ENCODE measurements around the gene MSH4.

DNA sequence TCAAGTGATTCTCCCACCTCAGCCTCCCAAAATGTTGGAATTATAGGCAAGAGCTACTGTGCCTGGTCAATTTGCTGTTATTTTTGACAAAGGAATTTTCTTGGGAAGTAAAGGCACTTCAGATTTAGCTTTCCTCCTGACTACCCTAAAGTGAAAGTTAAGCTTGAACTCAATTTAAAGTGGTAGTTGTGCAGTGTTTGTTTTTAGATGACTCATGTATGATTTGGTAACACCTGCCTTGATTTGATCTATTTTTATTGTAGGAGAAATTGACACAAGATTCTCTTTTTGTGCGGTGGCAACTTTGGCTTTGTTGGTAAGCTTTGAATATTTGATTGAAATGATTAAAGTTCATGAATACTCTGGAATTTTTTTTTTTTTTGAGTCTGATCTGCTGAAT is 5.7 kb upstream of the MSH4 start:
- no peak for TF ChIP-seq POLR2AphosphoS5 (IDR thresholded peaks at IDR 0.05; ENCODE audit: low read depth, low read length)
- no peak for TF ChIP-seq POLR2A (IDR thresholded peaks at IDR 0.05; ENCODE audit: low read depth, low read length)
- TF ChIP-seq SPI1 (IDR thresholded peaks at IDR 0.05; ENCODE audit: low read depth, low read length), result no peak
- no peak for TF ChIP-seq TAF1 (IDR thresholded peaks at IDR 0.05; ENCODE audit: low read depth, low read length)
- TF ChIP-seq POU2F2 (IDR thresholded peaks at IDR 0.05; ENCODE audit: low read depth, low read length), result no peak
- TF ChIP-seq PAX5 (IDR thresholded peaks at IDR 0.05; ENCODE audit: insufficient read depth, low read length, severe bottlenecking), result no peak
